Renal pelvis (tissue), 12 donors: Measurements from ENCODE around the gene FAM216A. TPM values are rescaled to one million over a fixed set of nuclear protein-coding genes. Genes with fewer than 3 reads are reported as not detected.
"Not testable (repeated sequence)": the region's sequence is repeated elsewhere in the genome, so short reads cannot be mapped to it uniquely, and the experiment has no call there.

Source experiments
- DNase-seq: peaks from one replicate; pipeline ENCODE4 v3.0.0-alpha.2; 2013
- long read RNA-seq, 16 experiments: transcript quantifications; one replicate each; lab custom pipeline, GENCODE V29; 2026
- polyA plus RNA-seq, 3 donors: library from polyadenylated mRNA; unstranded; fragments of 120-200 nt; gene quantifications; one replicate each; pipeline ENCODE4 v1.2.1, GENCODE V29; 2013; ENCODE audit not compliant: insufficient read length in 3 of 3

FAM216A gene
- polyA plus RNA-seq = 10 to 100 TPM; 14.8 to 20.1 (median 15.6) TPM
- long read RNA-seq, donor 1, partial matches to known transcripts = 268 of 304 reads
- long read RNA-seq, donor 1, other reads (novel, unspliced or antisense) = 32 of 304 reads
- long read RNA-seq, donor 2, transcript FAM216A-201 (7 exons, 1,582 nt) = major isoform, 8 of 299 reads
- long read RNA-seq, donor 2, partial matches to known transcripts = 245 of 299 reads
- long read RNA-seq, donor 2, other reads (novel, unspliced or antisense) = 45 of 299 reads
- long read RNA-seq, donor 3, transcript FAM216A-201 (7 exons, 1,582 nt) = major isoform, 5 of 17 reads
- long read RNA-seq, donor 3, partial matches to known transcripts = 12 of 17 reads
- long read RNA-seq, donor 3, other reads (novel, unspliced or antisense) = 0 of 17 reads
- long read RNA-seq, donor 4, transcript FAM216A-201 (7 exons, 1,582 nt) = major isoform, 6 of 298 reads
- long read RNA-seq, donor 4, partial matches to known transcripts = 256 of 298 reads
- long read RNA-seq, donor 4, other reads (novel, unspliced or antisense) = 34 of 298 reads
- long read RNA-seq, donor 5, partial matches to known transcripts = 154 of 173 reads
- long read RNA-seq, donor 5, other reads (novel, unspliced or antisense) = 17 of 173 reads
- long read RNA-seq, donor 6, partial matches to known transcripts = 263 of 301 reads
- long read RNA-seq, donor 6, other reads (novel, unspliced or antisense) = 32 of 301 reads
- long read RNA-seq, donor 7, partial matches to known transcripts = 227 of 256 reads
- long read RNA-seq, donor 7, other reads (novel, unspliced or antisense) = 25 of 256 reads
- long read RNA-seq, donor 8, partial matches to known transcripts = 102 of 104 reads
- long read RNA-seq, donor 8, other reads (novel, unspliced or antisense) = 0 of 104 reads
- long read RNA-seq, donor 9, partial matches to known transcripts = 7 of 10 reads
- long read RNA-seq, donor 9, other reads (novel, unspliced or antisense) = 0 of 10 reads
- long read RNA-seq, donor 10, transcript FAM216A-201 (7 exons, 1,582 nt) = major isoform, 5 of 5 reads
- long read RNA-seq, donor 10, partial matches to known transcripts = 0 of 5 reads
- long read RNA-seq, donor 10, other reads (novel, unspliced or antisense) = 0 of 5 reads
- long read RNA-seq, donor 11, partial matches to known transcripts = 0 of 4 reads
- long read RNA-seq, donor 11, other reads (novel, unspliced or antisense) = 0 of 4 reads
- long read RNA-seq, donor 12, transcript FAM216A-201 (7 exons, 1,582 nt) = major isoform, 7 of 296 reads
- long read RNA-seq, donor 12, partial matches to known transcripts = 249 of 296 reads
- long read RNA-seq, donor 12, other reads (novel, unspliced or antisense) = 36 of 296 reads
- long read RNA-seq, donor 13, partial matches to known transcripts = 160 of 186 reads
- long read RNA-seq, donor 13, other reads (novel, unspliced or antisense) = 22 of 186 reads
- long read RNA-seq, donor 14 = 0 reads
- long read RNA-seq, donor 15, transcript FAM216A-201 (7 exons, 1,582 nt) = major isoform, 6 of 520 reads
- long read RNA-seq, donor 15, partial matches to known transcripts = 428 of 520 reads
- long read RNA-seq, donor 15, other reads (novel, unspliced or antisense) = 83 of 520 reads
- long read RNA-seq, donor 16, transcript FAM216A-201 (7 exons, 1,582 nt) = major isoform, 9 of 378 reads
- long read RNA-seq, donor 16, partial matches to known transcripts = 212 of 378 reads
- long read RNA-seq, donor 16, other reads (novel, unspliced or antisense) = 155 of 378 reads

- peak; percentile 99 for DNase-seq
Measured at GRCh38 chr12:110468214-110469048, at the start of gene FAM216A, which contains the start of gene GPN3. Gene FAM216A (plus strand): TSS chr12:110468845. CDS start chr12:110468876, 31 bp downstream. Gene GPN3 (minus strand): TSS chr12:110468257. CDS start chr12:110468203, 54 bp downstream.

- not testable (repeated sequence) for DNase-seq
Measured at GRCh38 chr12:110420644-110421043, 48.0 kb upstream of the FAM216A start.

- DNase-seq = no peak
Measured at GRCh38 chr12:110421159-110421661, 47.4 kb upstream of the FAM216A start.

GRCh38 chr12:110421701-110422100 is 46.9 kb upstream of the FAM216A start:
- no peak for DNase-seq

GRCh38 chr12:110424237-110424636 is 44.4 kb upstream of the FAM216A start:
- no peak for DNase-seq

- no peak for DNase-seq
Measured at GRCh38 chr12:110426406-110426805, 42.2 kb upstream of the FAM216A start.

- not testable (repeated sequence) for DNase-seq
Measured at GRCh38 chr12:110429676-110430075, 39.0 kb upstream of the FAM216A start.

GRCh38 chr12:110431957-110432587 is 36.6 kb upstream of the FAM216A start:
- DNase-seq = no peak

- no peak for DNase-seq
Measured at GRCh38 chr12:110436231-110436630, 32.4 kb upstream of the FAM216A start.

- DNase-seq = no peak
Measured at GRCh38 chr12:110444455-110444854, 24.2 kb upstream of the FAM216A start.

- peak; percentile 95 for DNase-seq
Measured at GRCh38 chr12:110449799-110450497, 18.7 kb upstream of the FAM216A start, which contains the start of gene ARPC3. Gene ARPC3 (minus strand): TSS chr12:110450337. CDS start chr12:110450260, 77 bp downstream.

- DNase-seq = no peak
Measured at GRCh38 chr12:110451263-110451662, 17.4 kb upstream of the FAM216A start.

GRCh38 chr12:110453569-110454296 is 14.9 kb upstream of the FAM216A start:
- no peak for DNase-seq

GRCh38 chr12:110458756-110459155 is 9.9 kb upstream of the FAM216A start:
- DNase-seq = no peak

GRCh38 chr12:110461189-110461588 is 7.5 kb upstream of the FAM216A start:
- not testable (repeated sequence) for DNase-seq

- no peak for DNase-seq
Measured at GRCh38 chr12:110465024-110465423, 3.6 kb upstream of the FAM216A start.

GRCh38 chr12:110465765-110466164 is 2.9 kb upstream of the FAM216A start:
- DNase-seq = not testable (repeated sequence)
